B cell (primary cell): ENCODE results near the gene KCNQ1OT1.

Source experiments
- EZH2 ChIP-seq: IDR thresholded peaks from 2 replicates; pipeline ENCODE4 v1.6.1; 2012; ENCODE audit warnings: borderline replicate concordance, low read depth, mild to moderate bottlenecking, moderate library complexity, low read length; ENCODE audit not compliant: insufficient read depth, poor library complexity, severe bottlenecking
- TF ChIP-seq, protein P1 (sequence below): fragments of 200-600 bp; IDR thresholded peaks from one replicate; pipeline ENCODE4 v1.8.0; 2022; ENCODE audit warnings: antibody characterized with exemption, mild to moderate bottlenecking

DNA sequence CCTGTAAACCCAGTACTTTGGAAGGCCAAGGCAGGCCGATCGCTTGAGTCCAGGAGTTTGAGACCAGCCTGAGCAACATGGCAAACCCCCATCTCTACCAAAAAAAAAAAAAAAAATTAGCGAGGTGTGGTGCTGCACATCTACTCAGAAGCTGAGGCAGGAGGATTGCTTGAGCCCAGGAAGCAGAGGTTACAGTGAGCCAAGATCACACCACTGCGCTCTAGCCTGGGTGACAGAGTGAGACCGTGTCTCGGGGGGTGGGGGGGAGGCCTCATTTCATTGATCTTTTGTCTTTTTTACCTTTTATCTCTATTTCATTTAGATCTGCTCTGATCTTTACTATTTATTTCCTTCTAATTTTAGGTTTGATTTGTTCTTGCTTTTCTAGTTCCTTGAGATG lies 51.8 kb downstream of the KCNQ1OT1 start:
- TF ChIP-seq, protein P1, sequence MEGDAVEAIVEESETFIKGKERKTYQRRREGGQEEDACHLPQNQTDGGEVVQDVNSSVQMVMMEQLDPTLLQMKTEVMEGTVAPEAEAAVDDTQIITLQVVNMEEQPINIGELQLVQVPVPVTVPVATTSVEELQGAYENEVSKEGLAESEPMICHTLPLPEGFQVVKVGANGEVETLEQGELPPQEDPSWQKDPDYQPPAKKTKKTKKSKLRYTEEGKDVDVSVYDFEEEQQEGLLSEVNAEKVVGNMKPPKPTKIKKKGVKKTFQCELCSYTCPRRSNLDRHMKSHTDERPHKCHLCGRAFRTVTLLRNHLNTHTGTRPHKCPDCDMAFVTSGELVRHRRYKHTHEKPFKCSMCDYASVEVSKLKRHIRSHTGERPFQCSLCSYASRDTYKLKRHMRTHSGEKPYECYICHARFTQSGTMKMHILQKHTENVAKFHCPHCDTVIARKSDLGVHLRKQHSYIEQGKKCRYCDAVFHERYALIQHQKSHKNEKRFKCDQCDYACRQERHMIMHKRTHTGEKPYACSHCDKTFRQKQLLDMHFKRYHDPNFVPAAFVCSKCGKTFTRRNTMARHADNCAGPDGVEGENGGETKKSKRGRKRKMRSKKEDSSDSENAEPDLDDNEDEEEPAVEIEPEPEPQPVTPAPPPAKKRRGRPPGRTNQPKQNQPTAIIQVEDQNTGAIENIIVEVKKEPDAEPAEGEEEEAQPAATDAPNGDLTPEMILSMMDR = no peak
- TF ChIP-seq EZH2 = no peak
